H1 (cell line): ENCODE measurements around the gene NDP. TPM values are rescaled to one million over a fixed set of nuclear protein-coding genes. Genes with fewer than 3 reads are reported as not detected.

Source experiments
- CTCF ChIA-PET: fragments of 300-600 bp; sonication (Branson Sonifier 250); formaldehyde crosslinking; loops from one replicate; lab custom pipeline; 2021; ENCODE audit not compliant: partially characterized antibody; lab: Charles Lee
- POLR2A ChIA-PET: fragments of 300-600 bp; sonication (Branson Sonifier 250); formaldehyde crosslinking; loops from one replicate; lab custom pipeline; 2021; ENCODE audit warnings: inconsistent platforms; ENCODE audit not compliant: partially characterized antibody; lab: Charles Lee
- DNase-seq, 2 experiments: peaks; one replicate each; pipeline versions ENCODE4 v3.0.0 to v3.0.0-alpha.2; 2010 to 2022; ENCODE audit warnings: low spot score in 2 of 2, low read depth in 1 of 2, mixed read lengths in 1 of 2
- FAIRE-seq: peaks from 2 replicates; lab custom pipeline; 2011; peaks lifted over from hg19 to GRCh38; lab: Jason Lieb, UNC
- H2AFZ ChIP-seq: 2 replicates; pipeline ENCODE4 v1.8.1; 2012; ENCODE audit warnings: low read length, inconsistent platforms
- H2AK5ac ChIP-seq: 2 replicates; pipeline ENCODE4 v1.6.1; 2013; ENCODE audit warnings: low read depth, low read length
- H2BK120ac ChIP-seq: replicated peaks from 2 replicates; pipeline ENCODE3; 2013; ENCODE audit warnings: low read depth, low read length, inconsistent platforms
- H2BK12ac ChIP-seq: 2 replicates; pipeline ENCODE4 v1.6.1; 2013; ENCODE audit warnings: low read depth, low read length
- H2BK15ac ChIP-seq: 2 replicates; pipeline ENCODE4 v1.6.1; 2013; ENCODE audit warnings: low read length
- H2BK20ac ChIP-seq: 2 replicates; pipeline ENCODE4 v1.6.1; 2013; ENCODE audit warnings: low read length
- H2BK5ac ChIP-seq: 2 replicates; pipeline ENCODE4 v1.6.1; 2013; ENCODE audit warnings: low read depth, low read length
- H3K14ac ChIP-seq: 2 replicates; pipeline ENCODE4 v1.6.1; 2013; ENCODE audit warnings: inconsistent platforms; ENCODE audit not compliant: insufficient read length
- H3K18ac ChIP-seq: 2 replicates; pipeline ENCODE4 v1.6.1; 2013; ENCODE audit warnings: low read length; ENCODE audit errors: extremely low read depth
- H3K23ac ChIP-seq: 2 replicates; pipeline ENCODE4 v1.6.1; 2013; ENCODE audit warnings: inconsistent platforms; ENCODE audit not compliant: insufficient read length
- H3K23me2 ChIP-seq: 2 replicates; pipeline ENCODE4 v1.6.1; 2013; ENCODE audit warnings: low read depth, low read length
- H3K27ac ChIP-seq: 2 replicates; pipeline ENCODE4 v1.6.1; 2011; ENCODE audit warnings: low read depth, low read length, inconsistent platforms
- H3K27me3 ChIP-seq, 4 experiments: replicated peaks in 1 of 4; 1 replicate in 1 of 4; 2 replicates in 3 of 4; pipeline versions ENCODE4 v1.6.1 to v1.8.1; 2011 to 2013; ENCODE audit warnings: low read length in 3 of 4, mild to moderate bottlenecking in 3 of 4, inconsistent platforms in 2 of 4, mixed read lengths in 2 of 4, moderate library complexity in 1 of 4; ENCODE audit not compliant: control insufficient read depth in 3 of 4, insufficient read depth in 3 of 4; ENCODE audit errors: extremely low read depth in 1 of 4
- H3K36me3 ChIP-seq, 4 experiments: 2 replicates each; pipeline versions ENCODE4 v1.6.1 to v1.8.1; 2011 to 2013; ENCODE audit warnings: mild to moderate bottlenecking in 4 of 4, low read length in 3 of 4, moderate library complexity in 2 of 4, control low read depth in 1 of 4, inconsistent platforms in 1 of 4; ENCODE audit not compliant: insufficient read depth in 4 of 4, control insufficient read depth in 2 of 4
- H3K4ac ChIP-seq: replicated peaks from 2 replicates; pipeline ENCODE3; 2013; ENCODE audit warnings: low read length, low read depth, mixed read lengths, inconsistent platforms; ENCODE audit not compliant: insufficient read length
- H3K4me1 ChIP-seq, 4 experiments: replicated peaks in 1 of 4; 1 replicate in 1 of 4; 2 replicates in 3 of 4; pipeline versions ENCODE4 v1.6.1 to v1.8.1; 2011 to 2013; ENCODE audit warnings: low read length in 3 of 4, inconsistent platforms in 2 of 4, mixed read lengths in 1 of 4; ENCODE audit not compliant: insufficient read depth in 4 of 4, control insufficient read depth in 3 of 4
- H3K4me2 ChIP-seq, 2 experiments: 2 replicates each; pipeline versions ENCODE4 v1.6.1 to v1.8.1; 2011 to 2013; ENCODE audit warnings: low read depth in 2 of 2, low read length in 2 of 2, control low read depth in 1 of 2, inconsistent platforms in 1 of 2, mild to moderate bottlenecking in 1 of 2; ENCODE audit not compliant: insufficient read depth in 1 of 2
- H3K4me3 ChIP-seq, 4 experiments: fragments of 200-600, 300-600 bp in 1 of 4; sonication (generic), shearing (Covaris generic), sonication (Bioruptor Twin) in 1 of 4; 2 replicates each; pipeline versions ENCODE4 v1.5.1 to v1.8.1; 2011 to 2016; ENCODE audit warnings: low read length in 4 of 4, low read depth in 3 of 4, control low read depth in 2 of 4, inconsistent platforms in 2 of 4, mild to moderate bottlenecking in 2 of 4, mixed read lengths in 1 of 4, moderate library complexity in 1 of 4; ENCODE audit not compliant: insufficient read depth in 2 of 4; ENCODE audit errors: extremely low read depth in 1 of 4
- H3K56ac ChIP-seq: replicated peaks from 2 replicates; pipeline ENCODE3; 2013; ENCODE audit warnings: low read depth, mild to moderate bottlenecking, mixed read lengths, low read length, inconsistent platforms; ENCODE audit not compliant: insufficient read length
- H3K79me1 ChIP-seq: 2 replicates; pipeline ENCODE4 v1.6.1; 2013; ENCODE audit warnings: low read depth, low read length, control low read depth
- H3K79me2 ChIP-seq, 2 experiments: 2 replicates each; pipeline versions ENCODE4 v1.6.1 to v1.8.1; 2012 to 2013; ENCODE audit warnings: low read length in 2 of 2, mild to moderate bottlenecking in 2 of 2, inconsistent platforms in 1 of 2; ENCODE audit not compliant: insufficient read depth in 2 of 2, control insufficient read depth in 1 of 2
- H3K9ac ChIP-seq, 4 experiments: replicated peaks in 1 of 4; 1 replicate in 1 of 4; 2 replicates in 3 of 4; pipeline versions ENCODE4 v1.6.1 to v1.8.1; 2011 to 2013; ENCODE audit warnings: low read depth in 3 of 4, low read length in 3 of 4, control low read depth in 2 of 4, mild to moderate bottlenecking in 2 of 4, moderate library complexity in 2 of 4, inconsistent platforms in 1 of 4; ENCODE audit errors: extremely low read depth in 1 of 4
- H3K9me3 ChIP-seq, 2 experiments: 2 replicates each; pipeline versions ENCODE4 v1.6.1 to v1.8.1; 2012 to 2013; ENCODE audit warnings: mild to moderate bottlenecking in 2 of 2, moderate library complexity in 2 of 2, control low read depth in 1 of 2, inconsistent platforms in 1 of 2, low read depth in 1 of 2, low read length in 1 of 2, mixed read lengths in 1 of 2; ENCODE audit not compliant: insufficient read depth in 2 of 2
- H4K20me1 ChIP-seq, 2 experiments: replicated peaks in 1 of 2; 2 replicates each; pipeline versions ENCODE3 to v1.8.1; 2011 to 2013; ENCODE audit warnings: inconsistent platforms in 2 of 2, low read length in 2 of 2, mild to moderate bottlenecking in 1 of 2; ENCODE audit not compliant: insufficient read depth in 2 of 2, control insufficient read depth in 1 of 2
- H4K5ac ChIP-seq: 2 replicates; pipeline ENCODE4 v1.6.1; 2013; ENCODE audit warnings: low read length, low read depth, mixed read lengths, inconsistent platforms; ENCODE audit not compliant: insufficient read length
- H4K8ac ChIP-seq: 2 replicates; pipeline ENCODE4 v1.8.0; 2013; ENCODE audit warnings: mild to moderate bottlenecking, moderate library complexity, low read length, inconsistent platforms; ENCODE audit not compliant: insufficient read depth; ENCODE audit errors: extremely low read depth
- H4K91ac ChIP-seq: replicated peaks from 2 replicates; pipeline ENCODE3; 2013; ENCODE audit warnings: low read length, mixed read lengths, inconsistent platforms; ENCODE audit not compliant: insufficient read length
- BRCA1 ChIP-seq: IDR thresholded peaks from 2 replicates; pipeline ENCODE4 v1.6.1; 2012; ENCODE audit warnings: low read depth, low read length, improper control_type of control experiment
- CREB1 ChIP-seq: IDR thresholded peaks from 2 replicates; pipeline ENCODE4 v1.6.1; 2012; ENCODE audit warnings: inconsistent platforms
- HDAC6 ChIP-seq: IDR thresholded peaks from one replicate; pipeline ENCODE4 v1.7.1; 2012; ENCODE audit warnings: low read depth, mild to moderate bottlenecking, inconsistent platforms, low read length, moderate library complexity
- POLR2A ChIP-seq, 2 experiments: IDR thresholded peaks; 1 replicate in 1 of 2; 2 replicates in 1 of 2; pipeline ENCODE4 v1.6.1; 2011; ENCODE audit warnings: low read depth in 2 of 2, low read length in 2 of 2, mild to moderate bottlenecking in 2 of 2; ENCODE audit errors: control extremely low read depth in 1 of 2
- RAD21 ChIP-seq, 2 experiments: IDR thresholded peaks in 1 of 2; conservative IDR thresholded peaks in 1 of 2; 2 replicates each; pipeline ENCODE4 v1.6.1; 2011; ENCODE audit warnings: low read depth in 2 of 2, low read length in 2 of 2, improper control_type of control experiment in 1 of 2, inconsistent platforms in 1 of 2, mild to moderate bottlenecking in 1 of 2, moderate library complexity in 1 of 2
- SP2 ChIP-seq: IDR thresholded peaks from 2 replicates; pipeline ENCODE4 v1.6.1; 2012; ENCODE audit warnings: mild to moderate bottlenecking, low read length, inconsistent platforms
- TEAD4 ChIP-seq: IDR thresholded peaks from 2 replicates; pipeline ENCODE4 v1.6.1; 2012; ENCODE audit warnings: low read depth, low read length, inconsistent platforms, mixed read lengths
- USF2 ChIP-seq: IDR thresholded peaks from 2 replicates; pipeline ENCODE4 v1.6.1; 2011; ENCODE audit warnings: low read length, improper control_type of control experiment
- YY1 ChIP-seq: IDR thresholded peaks from 2 replicates; pipeline ENCODE4 v1.6.1; 2011; ENCODE audit warnings: low read depth, mild to moderate bottlenecking, low read length
- WGBS, 2 experiments: shearing (Covaris generic) in 1 of 2; methylation state at CpG; one replicate each; pipeline versions ENCODE4 v1.1.6 to v1.1.7; 2013 to 2015; ENCODE audit warnings: low lambda C conversion rate in 2 of 2, mixed read lengths in 2 of 2, inconsistent platforms in 1 of 2, low coverage in 1 of 2, missing lambda C conversion rate in 1 of 2; ENCODE audit not compliant: insufficient replicate concordance in 2 of 2, insufficient coverage in 1 of 2, insufficient read length in 1 of 2; ENCODE audit errors: extremely low coverage in 1 of 2, missing lambda C conversion rate in 1 of 2; 5-methylcytosine and 5-hydroxymethylcytosine counted together
- polyA plus RNA-seq, 7 experiments: library from polyadenylated mRNA; depleted of rRNA in 3 of 7; stranded (reverse) in 5 of 7; unstranded in 2 of 7; fragments of >200 nt in 5 of 7; fragments of 200-250 nt in 2 of 7; gene quantifications; 1 replicate in 5 of 7; 2 replicates in 1 of 7; 4 replicates in 1 of 7; pipeline versions ENCODE4 v1.2.1 to v1.2.3, GENCODE V29; 2011 to 2013; ENCODE audit warnings: missing spikeins in 2 of 7, mixed read lengths in 2 of 7
- total RNA-seq: library from RNA; stranded (reverse); fragmentation: NEBNext Ultra II Directional; extraction: Animal tissue kit (Norgen Biotek cat#: 25700); gene quantifications from 2 replicates; pipeline ENCODE4 v1.2.1, GENCODE V29; 2021
- TF ChIP-seq, protein P1 (sequence below), 3 experiments: IDR thresholded peaks; 1 replicate in 2 of 3; 2 replicates in 1 of 3; pipeline versions ENCODE4 v1.5.1 to v1.6.1; 2011; ENCODE audit warnings: low read length in 3 of 3, mild to moderate bottlenecking in 3 of 3, inconsistent platforms in 2 of 3, low read depth in 1 of 3, moderate library complexity in 1 of 3; ENCODE audit not compliant: insufficient read depth in 1 of 3; ENCODE audit errors: control extremely low read depth in 1 of 3
- TF ChIP-seq, protein P2 (sequence below): IDR thresholded peaks from 2 replicates; pipeline ENCODE4 v1.6.1; 2011; ENCODE audit warnings: low read depth, mild to moderate bottlenecking, low read length; ENCODE audit not compliant: insufficient read depth

NDP gene
- total and polyA plus RNA-seq, 2 of the 8 experiments (the other 6 are each of a cell fraction or from before 2014, with no cell fraction given), result 0.26 to 0.82 TPM

DNA sequence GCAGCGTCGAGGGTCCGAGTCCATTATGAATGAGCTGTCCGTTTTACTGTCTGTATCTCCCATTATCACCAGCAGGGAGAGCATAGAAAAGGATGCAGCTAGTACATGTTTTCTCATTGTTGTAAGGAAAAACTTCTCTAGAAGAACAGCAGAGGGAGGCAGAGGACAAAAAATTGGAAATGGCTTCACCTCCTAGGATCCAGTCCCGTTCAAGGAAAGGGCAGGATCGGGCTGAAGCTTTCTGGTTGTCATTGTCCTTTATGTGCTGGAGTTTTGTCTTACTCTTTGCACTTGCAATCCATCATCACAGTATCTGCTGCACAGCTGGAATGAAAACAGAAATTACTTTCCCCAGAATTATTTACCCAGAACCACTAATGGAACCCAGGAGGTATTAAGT, 14.7 kb downstream of the NDP start:
- Histone ChIP-seq H2BK12ac (no peak overlapping the region), H3K4me1 (no peaks in the 10 kb centered on the region), H4K5ac (no peak overlapping the region), H2BK15ac (no peak overlapping the region), H2AFZ (no peak overlapping the region), H3K27me3 (no peaks in the 10 kb centered on the region), H4K8ac (no peak overlapping the region), H3K9ac (no peak overlapping the region), H3K4me3 (no peak overlapping the region), H3K14ac (no peak overlapping the region), H3K4me2 (no peak overlapping the region), H2BK120ac (no peak overlapping the region), H3K79me1 (no peaks in the 10 kb centered on the region), H3K36me3 (no peaks in the 10 kb centered on the region; a peak in 1 of 8 replicates), H3K18ac (no peak overlapping the region), H4K91ac (no peak overlapping the region), H2BK20ac (no peak overlapping the region), H3K56ac (no peak overlapping the region), H3K27ac (no peak overlapping the region), H3K23ac (no peak overlapping the region), H3K23me2 (no peaks in the 10 kb centered on the region), H4K20me1 (no peaks in the 10 kb centered on the region), H3K79me2 (no peaks in the 10 kb centered on the region), H3K9me3 (no peaks in the 10 kb centered on the region), H2BK5ac (no peak overlapping the region), H2AK5ac (no peak overlapping the region), H3K4ac (no peak overlapping the region)
- ChIA-PET CTCF (interaction anchor here (0.6 to 3.4 kb wide), 21 partner anchors 10 to 980 kb away, joined by 3 to 25 read pairs (median 3); no protein-coding TSS in a partner anchor), POLR2A (no interaction called here)
- FAIRE-seq (peak; percentile 100), DNase-seq (no peak)
- 23% methylated on average over 4 of the region's 6 CpGs; no CpG with 5 or more reads in 1 of the 2 experiments for WGBS, 2 experiments
- no peak for TF ChIP-seq YY1
- no peak for TF ChIP-seq BRCA1
- no peak for TF ChIP-seq HDAC6
- no peak for TF ChIP-seq TEAD4
- no peak for TF ChIP-seq POLR2A (IDR thresholded peaks at IDR 0.05; ENCODE audit: control extremely low read depth in 1 of 2, low read depth in 2 of 2, low read length in 2 of 2)
- no peak for TF ChIP-seq CREB1
- TF ChIP-seq, protein P1, sequence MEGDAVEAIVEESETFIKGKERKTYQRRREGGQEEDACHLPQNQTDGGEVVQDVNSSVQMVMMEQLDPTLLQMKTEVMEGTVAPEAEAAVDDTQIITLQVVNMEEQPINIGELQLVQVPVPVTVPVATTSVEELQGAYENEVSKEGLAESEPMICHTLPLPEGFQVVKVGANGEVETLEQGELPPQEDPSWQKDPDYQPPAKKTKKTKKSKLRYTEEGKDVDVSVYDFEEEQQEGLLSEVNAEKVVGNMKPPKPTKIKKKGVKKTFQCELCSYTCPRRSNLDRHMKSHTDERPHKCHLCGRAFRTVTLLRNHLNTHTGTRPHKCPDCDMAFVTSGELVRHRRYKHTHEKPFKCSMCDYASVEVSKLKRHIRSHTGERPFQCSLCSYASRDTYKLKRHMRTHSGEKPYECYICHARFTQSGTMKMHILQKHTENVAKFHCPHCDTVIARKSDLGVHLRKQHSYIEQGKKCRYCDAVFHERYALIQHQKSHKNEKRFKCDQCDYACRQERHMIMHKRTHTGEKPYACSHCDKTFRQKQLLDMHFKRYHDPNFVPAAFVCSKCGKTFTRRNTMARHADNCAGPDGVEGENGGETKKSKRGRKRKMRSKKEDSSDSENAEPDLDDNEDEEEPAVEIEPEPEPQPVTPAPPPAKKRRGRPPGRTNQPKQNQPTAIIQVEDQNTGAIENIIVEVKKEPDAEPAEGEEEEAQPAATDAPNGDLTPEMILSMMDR (IDR thresholded peaks at IDR 0.05; ENCODE audit: control extremely low read depth in 1 of 3, insufficient read depth in 1 of 3, low read depth in 1 of 3, low read length in 3 of 3), result peak in 2 of 3 experiments; percentile 65 to 91; a peak in 3 of 4 replicates
- TF ChIP-seq, protein P2, sequence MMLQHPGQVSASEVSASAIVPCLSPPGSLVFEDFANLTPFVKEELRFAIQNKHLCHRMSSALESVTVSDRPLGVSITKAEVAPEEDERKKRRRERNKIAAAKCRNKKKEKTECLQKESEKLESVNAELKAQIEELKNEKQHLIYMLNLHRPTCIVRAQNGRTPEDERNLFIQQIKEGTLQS, result no peak
- TF ChIP-seq USF2, result no peak
- peak; percentile 85 to 87 for TF ChIP-seq RAD21 (IDR thresholded peaks at IDR 0.05 in 1 of 2, conservative IDR thresholded peaks at IDR 0.05 in 1 of 2; ENCODE audit: low read depth in 2 of 2, low read length in 2 of 2)
- TF ChIP-seq SP2, result no peak
